OCI-LY1 (cell line): ENCODE results near the gene DGKB.
"Not testable (repeated sequence)": the region's sequence is repeated elsewhere in the genome, so short reads cannot be mapped to it uniquely, and the experiment has no call there.

Experiments
- H2AFZ ChIP-seq: fragments of 200-600 bp; sonication (generic), shearing (Covaris generic); 2 replicates; pipeline ENCODE4 v1.6.0; 2014; ENCODE audit warnings: antibody characterized with exemption, mild to moderate bottlenecking, low read length
- H3F3A ChIP-seq: fragments of 200-600 bp; sonication (generic), shearing (Covaris generic); 2 replicates; pipeline ENCODE4 v1.6.0; 2014; ENCODE audit warnings: mild to moderate bottlenecking, antibody characterized with exemption, low read length, moderate library complexity; ENCODE audit not compliant: insufficient read depth
- H3K27ac ChIP-seq: fragments of 200-600 bp; sonication (generic); 2 replicates; pipeline ENCODE4 v1.5.1; 2014; ENCODE audit warnings: low read length, mixed run types, mild to moderate bottlenecking, low read depth; ENCODE audit not compliant: poor library complexity, severe bottlenecking
- H3K27me3 ChIP-seq: fragments of 200-600 bp; sonication (generic); 2 replicates; pipeline ENCODE4 v1.6.0; 2014; ENCODE audit warnings: antibody characterized with exemption, mild to moderate bottlenecking, low read length, moderate library complexity; ENCODE audit not compliant: insufficient read depth
- H3K36me3 ChIP-seq: fragments of 200-600 bp; sonication (generic); 2 replicates; pipeline ENCODE4 v1.6.1; 2014; ENCODE audit warnings: mild to moderate bottlenecking, antibody characterized with exemption, low read length, moderate library complexity, mixed read lengths; ENCODE audit not compliant: insufficient read depth
- H3K4me1 ChIP-seq: fragments of 200-600 bp; sonication (generic); 2 replicates; pipeline ENCODE4 v1.5.1; 2014; ENCODE audit warnings: mild to moderate bottlenecking, low read length, moderate library complexity; ENCODE audit not compliant: insufficient read depth, severe bottlenecking
- H3K4me2 ChIP-seq: fragments of 200-600 bp; sonication (generic), shearing (Covaris generic); 2 replicates; pipeline ENCODE4 v1.6.1; 2014; ENCODE audit warnings: low read length
- H3K4me3 ChIP-seq: fragments of 200-600 bp; sonication (generic); 2 replicates; pipeline ENCODE4 v1.5.1; 2014; ENCODE audit warnings: low read length, low read depth, mild to moderate bottlenecking, mixed read lengths; ENCODE audit not compliant: poor library complexity, severe bottlenecking
- H3K79me2 ChIP-seq: fragments of 200-600 bp; shearing (Covaris generic); 2 replicates; pipeline ENCODE4 v1.6.1; 2016; ENCODE audit warnings: mixed run types, low read length, mixed read lengths; ENCODE audit not compliant: insufficient read depth
- H3K9ac ChIP-seq: fragments of 200-600 bp; sonication (generic), shearing (Covaris generic); 2 replicates; pipeline ENCODE4 v1.6.1; 2014; ENCODE audit warnings: mild to moderate bottlenecking, low read length, mixed read lengths
- H3K9me2 ChIP-seq: fragments of 200-600 bp; sonication (generic), shearing (Covaris generic); 2 replicates; pipeline ENCODE4 v1.6.1; 2014; ENCODE audit warnings: low read depth, mild to moderate bottlenecking, low read length, mixed read lengths
- H3K9me3 ChIP-seq: fragments of 200-600 bp; shearing (Covaris generic); 2 replicates; pipeline ENCODE4 v1.6.1; 2014; ENCODE audit warnings: low read length, mixed read lengths
- H4K20me1 ChIP-seq: fragments of 200-600 bp; sonication (generic), shearing (Covaris generic); 2 replicates; pipeline ENCODE4 v1.6.0; 2016; ENCODE audit warnings: mild to moderate bottlenecking, low read length; ENCODE audit not compliant: insufficient read depth
- EZH2 ChIP-seq: fragments of 200-600 bp; sonication (generic), shearing (Covaris generic); IDR thresholded peaks from 2 replicates; pipeline ENCODE4 v1.8.0; 2017; ENCODE audit warnings: borderline replicate concordance, mixed run types, mild to moderate bottlenecking, antibody characterized with exemption, low read length, moderate library complexity, mixed read lengths
- TF ChIP-seq, protein P1 (sequence below): fragments of 200-600 bp; sonication (generic), shearing (Covaris generic); IDR thresholded peaks from 2 replicates; pipeline ENCODE4 v1.5.1; 2017; ENCODE audit warnings: mild to moderate bottlenecking, antibody characterized with exemption, low read length, moderate library complexity, mixed read lengths

Gene DGKB

DNA sequence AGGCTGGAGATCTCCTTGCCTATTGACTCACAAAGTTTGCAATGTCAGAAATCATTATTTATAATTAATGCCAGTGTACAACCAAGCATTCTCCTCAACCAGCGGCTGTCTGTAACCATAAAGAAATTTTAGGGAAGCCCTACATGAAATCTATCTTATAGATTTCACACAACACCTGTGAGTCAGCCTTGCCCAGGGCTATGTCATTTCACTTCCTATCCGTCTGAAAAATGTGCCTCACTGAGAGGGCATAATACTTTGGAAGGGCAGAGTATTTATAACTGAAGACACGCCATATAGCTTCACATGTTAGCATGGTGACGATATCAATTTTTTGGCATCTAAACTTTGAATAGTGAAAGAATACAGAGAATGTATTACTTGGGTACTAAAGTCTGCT is 616.5 kb downstream of the DGKB start:
- H3K79me2 ChIP-seq = no peaks in the 10 kb centered on the region
- no peaks in the 10 kb centered on the region for H3K9me3 ChIP-seq
- H3F3A ChIP-seq = no peaks in the 10 kb centered on the region; the same call in 1 of the 2 replicates
- H3K9ac ChIP-seq = no peak overlapping the region
- no peaks in the 10 kb centered on the region for H3K9me2 ChIP-seq
- no peak overlapping the region for H3K27ac ChIP-seq
- TF ChIP-seq, protein P1, sequence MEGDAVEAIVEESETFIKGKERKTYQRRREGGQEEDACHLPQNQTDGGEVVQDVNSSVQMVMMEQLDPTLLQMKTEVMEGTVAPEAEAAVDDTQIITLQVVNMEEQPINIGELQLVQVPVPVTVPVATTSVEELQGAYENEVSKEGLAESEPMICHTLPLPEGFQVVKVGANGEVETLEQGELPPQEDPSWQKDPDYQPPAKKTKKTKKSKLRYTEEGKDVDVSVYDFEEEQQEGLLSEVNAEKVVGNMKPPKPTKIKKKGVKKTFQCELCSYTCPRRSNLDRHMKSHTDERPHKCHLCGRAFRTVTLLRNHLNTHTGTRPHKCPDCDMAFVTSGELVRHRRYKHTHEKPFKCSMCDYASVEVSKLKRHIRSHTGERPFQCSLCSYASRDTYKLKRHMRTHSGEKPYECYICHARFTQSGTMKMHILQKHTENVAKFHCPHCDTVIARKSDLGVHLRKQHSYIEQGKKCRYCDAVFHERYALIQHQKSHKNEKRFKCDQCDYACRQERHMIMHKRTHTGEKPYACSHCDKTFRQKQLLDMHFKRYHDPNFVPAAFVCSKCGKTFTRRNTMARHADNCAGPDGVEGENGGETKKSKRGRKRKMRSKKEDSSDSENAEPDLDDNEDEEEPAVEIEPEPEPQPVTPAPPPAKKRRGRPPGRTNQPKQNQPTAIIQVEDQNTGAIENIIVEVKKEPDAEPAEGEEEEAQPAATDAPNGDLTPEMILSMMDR = no peak
- TF ChIP-seq EZH2 = no peak
- H3K4me2 ChIP-seq = no peak overlapping the region
- no peaks in the 10 kb centered on the region for H3K4me1 ChIP-seq
- H3K4me3 ChIP-seq = no peak overlapping the region
- H3K27me3 ChIP-seq = no peaks in the 10 kb centered on the region
- H2AFZ ChIP-seq = no peak overlapping the region
- H3K36me3 ChIP-seq = no peaks in the 10 kb centered on the region
- no peaks in the 10 kb centered on the region for H4K20me1 ChIP-seq

DNA sequence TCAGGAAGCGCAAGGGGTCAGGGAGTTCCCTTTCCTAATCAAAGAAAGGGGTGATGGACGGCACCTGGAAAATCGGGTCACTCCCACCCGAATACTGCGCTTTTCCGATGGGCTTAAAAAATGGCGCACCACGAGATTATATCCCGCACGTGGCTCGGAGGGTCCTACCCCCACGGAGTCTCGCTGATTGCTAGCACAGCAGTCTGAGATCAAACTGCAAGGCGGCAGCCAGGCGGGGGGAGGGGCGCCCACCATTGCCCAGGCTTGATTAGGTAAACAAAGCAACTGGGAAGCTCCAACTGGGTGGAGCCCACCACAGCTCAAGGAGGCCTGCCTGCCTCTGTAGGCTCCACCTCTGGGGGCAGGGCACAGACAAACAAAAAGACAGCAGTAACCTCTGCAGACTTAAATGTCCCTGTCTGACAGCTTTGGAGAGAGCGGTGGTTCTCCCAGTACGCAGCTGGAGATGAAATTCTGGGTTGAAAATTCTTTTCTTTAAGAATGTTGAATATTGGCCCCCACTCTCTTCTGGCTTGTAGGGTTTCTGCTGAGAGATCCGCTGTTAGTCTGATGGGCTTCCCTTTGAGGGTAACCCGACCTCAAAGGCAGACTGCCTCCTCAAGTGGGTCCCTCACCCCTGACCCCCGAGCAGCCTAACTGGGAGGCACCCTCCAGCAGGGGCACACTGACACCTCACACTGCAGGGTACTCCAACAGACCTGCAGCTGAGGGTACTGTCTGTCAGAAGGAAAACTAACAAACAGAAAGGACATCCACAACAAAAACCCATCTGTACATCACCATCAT is 623.3 kb downstream of the DGKB start:
- not testable (repeated sequence) for H3K4me3 ChIP-seq, H3K9me3 ChIP-seq, H3K36me3 ChIP-seq, H3F3A ChIP-seq, H2AFZ ChIP-seq, H3K27ac ChIP-seq, H3K4me1 ChIP-seq, H3K79me2 ChIP-seq, H3K9me2 ChIP-seq, H3K27me3 ChIP-seq, H4K20me1 ChIP-seq, H3K9ac ChIP-seq, H3K4me2 ChIP-seq

DNA sequence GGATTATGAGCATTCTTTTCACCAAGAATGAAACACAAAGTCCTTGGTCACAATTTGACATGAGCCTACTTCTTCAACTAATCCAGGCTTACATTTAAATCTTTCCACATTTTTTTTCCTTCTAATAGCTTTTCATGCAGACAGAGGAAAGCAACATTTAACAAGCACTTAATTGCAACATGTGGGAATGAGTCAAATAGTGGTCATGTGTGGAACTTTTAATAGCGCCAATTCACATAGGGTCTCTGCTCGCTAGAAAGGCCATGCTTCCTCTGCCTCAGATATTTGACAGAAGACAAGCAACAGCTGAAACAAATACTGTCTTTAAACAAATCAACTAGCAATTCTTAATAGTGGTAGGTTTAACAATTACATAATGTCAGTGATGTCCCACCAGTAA is 627.2 kb downstream of the DGKB start:
- H3K9ac ChIP-seq = no peak overlapping the region
- H3K9me3 ChIP-seq = no peaks in the 10 kb centered on the region
- no peaks in the 10 kb centered on the region for H3K27me3 ChIP-seq
- H3K79me2 ChIP-seq = no peaks in the 10 kb centered on the region
- H3K4me1 ChIP-seq = no peaks in the 10 kb centered on the region
- no peak overlapping the region for H3K27ac ChIP-seq
- H2AFZ ChIP-seq = no peak overlapping the region
- H4K20me1 ChIP-seq = no peaks in the 10 kb centered on the region
- H3F3A ChIP-seq = no peaks in the 10 kb centered on the region
- no peaks in the 10 kb centered on the region for H3K9me2 ChIP-seq
- H3K4me3 ChIP-seq = no peak overlapping the region
- H3K36me3 ChIP-seq = no peaks in the 10 kb centered on the region
- no peak overlapping the region for H3K4me2 ChIP-seq
- TF ChIP-seq EZH2 = no peak
- TF ChIP-seq, protein P1 = no peak

DNA sequence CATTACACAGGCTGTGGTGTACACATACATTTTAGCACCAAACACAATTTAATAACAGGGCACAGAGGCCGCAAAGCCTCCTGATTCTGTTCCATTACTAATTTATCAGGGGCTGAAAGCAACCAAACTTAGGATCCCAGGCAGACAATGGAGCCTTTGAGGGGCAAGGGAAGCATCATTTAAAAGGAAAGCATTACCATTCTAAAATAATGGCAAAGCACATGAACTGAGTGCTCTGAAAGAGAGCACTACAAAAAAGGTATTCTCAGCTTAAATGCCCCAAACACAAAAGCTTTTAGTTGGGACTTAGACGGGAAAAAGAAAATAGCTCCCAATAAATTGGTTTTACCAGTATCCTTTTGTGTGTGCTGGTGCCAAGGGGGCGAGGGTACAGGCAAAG is 631.1 kb downstream of the DGKB start:
- Histone ChIP-seq H3K9ac (no peak overlapping the region), H4K20me1 (no peaks in the 10 kb centered on the region), H3K9me3 (no peaks in the 10 kb centered on the region), H3K4me3 (no peak overlapping the region), H3F3A (no peaks in the 10 kb centered on the region), H3K4me2 (no peak overlapping the region), H3K9me2 (no peaks in the 10 kb centered on the region; the same call in 1 of the 2 replicates), H2AFZ (no peak overlapping the region), H3K36me3 (no peaks in the 10 kb centered on the region), H3K79me2 (no peaks in the 10 kb centered on the region), H3K27me3 (no peaks in the 10 kb centered on the region), H3K4me1 (no peaks in the 10 kb centered on the region), H3K27ac (no peak overlapping the region)
- no peak for TF ChIP-seq EZH2
- TF ChIP-seq, protein P1 = no peak
